D721Med (cell line): Measurements from ENCODE around the gene RNF212B.
A peak's percentile ranks its signal among the peaks of the same experiment; 100 is the strongest.

Experiments used
- DNase-seq: peaks from one replicate; pipeline ENCODE4 v3.0.0; 2011; ENCODE audit warnings: low spot score; ENCODE audit not compliant: insufficient read length
- FAIRE-seq: peaks from 2 replicates; lab custom pipeline; 2011; peaks lifted over from hg19 to GRCh38; lab: Jason Lieb, UNC
- TF ChIP-seq, protein P1 (sequence below): IDR thresholded peaks from 2 replicates; pipeline ENCODE4 v1.5.1; 2012; ENCODE audit warnings: mild to moderate bottlenecking, control low read depth; ENCODE audit not compliant: insufficient read depth; ENCODE audit errors: missing control alignments

The RNF212B gene

DNA sequence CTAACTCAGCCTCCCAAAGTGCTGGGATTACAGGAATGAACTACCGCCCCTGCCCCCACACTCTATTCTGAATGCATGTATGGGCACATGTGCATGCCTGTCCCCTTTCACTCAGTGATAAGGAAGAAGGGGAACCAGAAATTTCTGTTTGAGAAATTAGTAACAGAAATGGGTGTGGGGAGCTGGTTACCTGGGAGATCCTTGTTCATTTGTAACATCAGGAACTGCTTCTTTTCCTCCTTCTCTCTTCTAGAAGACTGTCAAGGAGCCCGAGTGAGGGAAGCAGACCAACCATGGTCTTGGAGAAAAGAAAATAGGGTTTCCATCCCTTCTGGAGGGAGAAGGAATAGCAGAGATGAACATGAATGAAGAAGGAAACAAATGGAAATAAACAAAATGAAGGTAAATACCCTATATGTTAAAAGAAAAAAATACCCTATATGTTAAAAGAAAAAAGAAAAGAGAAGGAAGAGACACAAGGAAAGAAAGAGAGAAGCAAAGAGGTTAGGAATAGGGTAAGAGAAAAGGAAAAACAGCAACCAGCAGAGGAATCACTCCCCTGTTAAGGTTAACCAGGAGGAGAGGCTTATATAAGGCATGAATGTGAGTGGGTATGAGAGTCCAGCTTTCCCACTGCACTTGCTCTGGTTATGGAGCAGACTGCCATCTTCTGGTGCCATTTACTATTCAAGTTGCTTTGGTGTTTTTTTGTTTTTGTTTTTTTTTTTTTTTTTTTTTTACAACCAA lies 61.6 kb downstream of the RNF212B start:
- no peak for FAIRE-seq
- TF ChIP-seq, protein P1, sequence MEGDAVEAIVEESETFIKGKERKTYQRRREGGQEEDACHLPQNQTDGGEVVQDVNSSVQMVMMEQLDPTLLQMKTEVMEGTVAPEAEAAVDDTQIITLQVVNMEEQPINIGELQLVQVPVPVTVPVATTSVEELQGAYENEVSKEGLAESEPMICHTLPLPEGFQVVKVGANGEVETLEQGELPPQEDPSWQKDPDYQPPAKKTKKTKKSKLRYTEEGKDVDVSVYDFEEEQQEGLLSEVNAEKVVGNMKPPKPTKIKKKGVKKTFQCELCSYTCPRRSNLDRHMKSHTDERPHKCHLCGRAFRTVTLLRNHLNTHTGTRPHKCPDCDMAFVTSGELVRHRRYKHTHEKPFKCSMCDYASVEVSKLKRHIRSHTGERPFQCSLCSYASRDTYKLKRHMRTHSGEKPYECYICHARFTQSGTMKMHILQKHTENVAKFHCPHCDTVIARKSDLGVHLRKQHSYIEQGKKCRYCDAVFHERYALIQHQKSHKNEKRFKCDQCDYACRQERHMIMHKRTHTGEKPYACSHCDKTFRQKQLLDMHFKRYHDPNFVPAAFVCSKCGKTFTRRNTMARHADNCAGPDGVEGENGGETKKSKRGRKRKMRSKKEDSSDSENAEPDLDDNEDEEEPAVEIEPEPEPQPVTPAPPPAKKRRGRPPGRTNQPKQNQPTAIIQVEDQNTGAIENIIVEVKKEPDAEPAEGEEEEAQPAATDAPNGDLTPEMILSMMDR = peak; percentile 39
- no peak for DNase-seq

DNA sequence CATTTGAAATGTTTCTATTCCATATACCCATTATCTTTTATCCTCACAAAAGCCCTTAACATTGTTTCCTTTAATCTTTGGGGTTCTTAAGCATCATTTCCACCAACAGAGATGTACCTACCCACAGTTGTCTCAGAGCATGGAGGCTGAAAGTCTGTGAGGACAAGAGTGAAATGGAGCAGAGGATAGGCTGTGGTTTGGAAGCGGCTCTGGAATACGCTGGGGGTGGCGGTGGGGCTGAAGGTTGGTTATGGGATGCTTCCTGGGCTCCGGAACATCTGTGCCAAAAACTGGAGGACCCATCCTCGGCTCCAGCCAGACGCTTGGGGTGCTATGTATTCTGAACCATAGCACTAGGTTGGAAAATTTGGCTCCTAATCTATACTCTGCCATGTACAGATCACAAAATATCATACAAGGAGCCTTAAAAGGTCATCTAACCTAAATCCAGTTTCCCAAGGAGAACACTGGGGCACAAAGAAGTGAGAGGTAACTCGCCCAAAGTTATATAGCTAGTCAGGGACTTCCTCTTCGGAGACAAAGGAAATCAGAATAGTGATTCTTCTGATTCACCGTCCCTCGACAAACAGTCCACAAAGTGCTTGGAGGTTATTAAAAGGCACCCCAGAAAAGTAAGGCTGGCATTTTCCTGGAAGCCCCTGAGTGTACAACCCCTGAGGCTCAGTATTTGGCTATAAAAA lies 62.4 kb downstream of the RNF212B start:
- DNase-seq = no peak
- no peak for FAIRE-seq
- TF ChIP-seq, protein P1 = no peak

DNA sequence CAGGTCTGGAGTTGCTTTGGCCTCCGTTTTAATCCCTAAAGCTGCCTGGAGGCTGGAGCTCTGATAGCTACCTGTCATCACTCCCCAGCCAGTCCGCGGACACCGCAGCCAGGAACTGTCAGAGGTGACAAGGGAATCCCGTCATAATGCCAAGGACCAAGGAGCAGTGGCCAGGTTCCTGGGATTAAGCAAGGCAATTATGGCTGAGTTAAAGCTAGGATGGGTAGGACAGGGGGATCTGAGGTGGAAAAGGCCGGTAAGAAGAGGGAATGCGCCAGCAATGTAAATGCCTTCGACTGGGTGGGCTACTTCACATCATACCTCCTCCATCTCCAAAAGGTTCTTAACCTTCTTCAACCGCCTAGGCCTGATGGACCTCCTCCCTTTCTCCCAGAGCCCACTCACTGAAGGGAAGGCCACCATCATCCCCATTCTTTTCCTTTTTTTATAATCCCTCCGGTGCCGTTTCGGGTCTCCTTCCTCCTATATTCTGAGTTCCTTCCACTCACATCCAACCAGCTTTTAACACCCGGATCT lies 63.0 kb downstream of the RNF212B start:
- DNase-seq = no peak
- TF ChIP-seq, protein P1 = no peak
- FAIRE-seq = no peak

DNA sequence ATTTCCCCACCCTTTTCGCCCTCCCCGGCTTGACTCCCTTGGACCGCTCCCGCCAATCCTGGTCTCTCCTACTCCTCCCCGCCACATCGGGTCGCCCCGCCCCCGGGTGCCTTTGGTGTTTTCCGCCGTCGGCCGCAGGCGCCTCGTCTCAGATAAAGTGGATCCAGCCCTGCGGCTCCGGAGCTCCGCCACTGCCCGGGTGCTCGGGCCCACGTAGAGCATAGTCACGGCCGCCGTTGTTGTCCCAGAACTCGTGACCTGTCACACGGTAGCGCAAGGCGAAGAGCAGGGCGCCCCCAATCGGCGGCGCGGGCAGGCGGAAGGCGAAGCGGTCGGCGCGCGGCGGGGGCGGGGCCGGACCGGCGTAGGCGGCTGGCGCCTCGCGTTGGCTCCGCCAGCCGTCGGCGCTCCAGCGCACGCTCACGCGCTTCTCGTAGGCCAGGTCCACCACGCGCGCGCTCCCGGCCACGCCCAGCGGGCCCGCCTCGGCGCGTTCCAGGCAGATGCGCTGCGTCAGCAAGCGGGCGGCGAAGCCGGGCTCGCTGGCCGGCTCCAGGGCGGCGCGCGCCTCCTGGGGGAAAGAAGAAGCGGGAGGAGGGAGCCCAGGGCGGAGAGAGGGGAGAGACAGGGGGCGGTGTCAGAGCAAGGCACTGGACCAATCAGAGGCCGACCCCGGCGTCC lies 63.7 kb downstream of the RNF212B start:
- TF ChIP-seq, protein P1 = peak; percentile 63
- no peak for FAIRE-seq
- DNase-seq = peak; percentile 89

DNA sequence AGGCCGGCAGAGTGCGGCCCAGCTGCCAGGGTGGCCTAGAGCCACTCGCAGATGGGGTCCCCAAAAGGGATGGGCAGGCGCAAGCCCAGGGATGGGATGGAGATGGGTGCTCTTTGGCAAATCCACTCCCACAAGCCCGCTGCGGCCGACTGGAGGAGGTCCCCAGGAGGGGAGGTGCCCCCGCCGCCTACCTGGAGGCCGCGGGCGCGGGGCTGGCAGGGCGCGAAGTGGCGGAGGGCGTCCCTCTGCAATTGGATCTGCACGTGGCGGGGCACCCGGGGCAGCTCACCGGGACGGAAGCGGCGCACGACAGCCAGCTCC lies 64.2 kb downstream of the RNF212B start:
- FAIRE-seq (no peak), DNase-seq (no peak)
- TF ChIP-seq, protein P1 = no peak

DNA sequence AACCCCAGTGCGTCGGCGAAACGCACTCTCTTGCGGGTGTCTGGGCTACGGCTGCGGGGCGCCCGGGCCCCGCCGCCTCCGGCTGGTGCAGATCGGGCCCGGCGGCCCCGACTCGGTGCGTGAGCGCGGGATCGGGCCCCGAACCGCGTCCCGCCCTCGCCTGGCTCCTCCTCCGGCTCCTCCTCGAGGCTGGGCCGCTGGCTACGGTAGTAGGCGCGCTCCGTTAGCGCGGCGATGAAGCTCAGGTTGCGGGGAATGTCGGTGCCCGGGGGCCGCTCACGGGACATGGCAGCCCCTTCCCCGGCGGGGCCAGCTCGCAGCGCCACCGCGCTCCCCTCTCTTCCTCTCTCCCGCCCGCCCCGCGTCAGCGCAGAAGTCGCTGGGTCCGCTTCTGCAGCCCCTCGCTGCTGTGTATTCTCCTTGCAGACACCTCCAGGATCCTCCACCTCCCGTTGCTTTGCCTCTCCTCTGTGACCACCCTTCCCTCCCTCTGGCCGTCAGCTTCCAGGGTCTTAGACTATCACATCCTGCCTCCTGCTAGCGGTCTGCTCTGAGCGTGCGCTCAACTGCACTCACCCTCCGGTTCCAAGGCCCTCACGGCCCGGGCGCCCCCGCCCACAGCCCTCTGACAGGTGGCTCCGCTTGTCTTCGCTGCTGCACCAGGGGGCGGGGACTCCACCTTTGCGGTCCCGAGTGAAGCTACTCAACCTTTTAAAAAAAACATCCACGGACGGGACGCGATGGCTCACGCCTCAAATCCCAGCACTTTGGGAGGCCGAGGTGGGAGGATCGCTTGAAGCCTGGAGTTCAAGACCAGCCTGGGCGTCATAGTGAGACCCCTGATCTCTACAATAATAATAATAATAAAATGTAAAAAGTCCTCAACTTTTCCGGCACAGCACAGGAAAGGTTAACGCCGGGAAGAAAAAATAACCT lies 64.8 kb downstream of the RNF212B start, which contains the start of gene PPP1R3E:
PPP1R3E (minus strand) TSS at position 570 of the 936 bp plus-strand sequence; CDS start at position 287, 283 bp downstream.
- TF ChIP-seq, protein P1 = no peak
- DNase-seq (no peak), FAIRE-seq (no peak)
